ENCODE results near the gene PUM1.
"Not testable (repeated sequence)": the region's sequence is repeated elsewhere in the genome, so short reads cannot be mapped to it uniquely, and the experiment has no call there.

PUM1 gene

GRCh38 chr1:30955448-30956015 lies 110.0 kb downstream of the PUM1 start:
- DNase-seq, result no peak

GRCh38 chr1:30953685-30954084 lies 111.8 kb downstream of the PUM1 start:
- DNase-seq, result no peak

DNA sequence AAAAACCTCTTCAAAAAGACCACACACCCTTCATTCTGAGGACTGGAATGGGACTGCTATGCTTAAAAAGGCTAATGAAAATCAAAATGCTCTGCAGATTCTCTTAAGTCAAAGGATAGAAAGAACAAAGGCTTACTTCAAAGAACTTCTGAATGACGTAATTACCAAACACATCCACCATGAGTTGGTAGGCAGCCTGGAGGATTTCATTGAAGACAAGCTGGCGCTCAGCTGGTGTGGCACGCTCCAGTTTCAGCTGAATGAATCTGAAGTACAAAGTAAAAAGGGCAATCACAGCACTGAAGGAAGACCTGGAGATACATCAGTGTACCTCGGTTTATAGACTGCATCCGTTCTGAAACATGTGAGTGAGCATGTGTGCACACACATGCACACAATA lies 113.4 kb downstream of the PUM1 start:
- DNase-seq, result no peak

DNA sequence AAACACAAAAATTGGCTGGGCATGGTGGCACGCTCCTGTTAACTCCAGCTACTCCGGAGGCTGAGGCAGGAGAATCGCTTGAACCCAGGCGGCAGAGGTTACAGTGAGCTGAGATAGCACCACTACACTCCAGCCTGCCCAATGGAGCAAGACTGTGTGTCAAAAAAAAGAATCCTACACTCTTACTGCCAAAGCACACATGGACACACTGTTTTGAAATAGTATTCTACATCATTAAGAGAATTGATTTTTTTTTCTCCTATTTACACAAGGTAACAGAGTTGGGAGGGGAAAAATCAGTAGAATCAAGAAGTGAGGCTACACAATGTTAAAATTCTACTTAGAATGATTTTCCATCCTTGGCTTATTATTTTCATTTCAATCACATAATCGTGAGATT lies 114.8 kb downstream of the PUM1 start:
- DNase-seq, result no peak

- DNase-seq, result no peak
These were observed 115.5 kb downstream of the PUM1 start for GRCh38 chr1:30950053-30950452.

GRCh38 chr1:30949487-30949838 lies 116.1 kb downstream of the PUM1 start:
- DNase-seq, result not testable (repeated sequence)

GRCh38 chr1:30948813-30949486 lies 116.6 kb downstream of the PUM1 start:
- DNase-seq, result not testable (repeated sequence)

DNA sequence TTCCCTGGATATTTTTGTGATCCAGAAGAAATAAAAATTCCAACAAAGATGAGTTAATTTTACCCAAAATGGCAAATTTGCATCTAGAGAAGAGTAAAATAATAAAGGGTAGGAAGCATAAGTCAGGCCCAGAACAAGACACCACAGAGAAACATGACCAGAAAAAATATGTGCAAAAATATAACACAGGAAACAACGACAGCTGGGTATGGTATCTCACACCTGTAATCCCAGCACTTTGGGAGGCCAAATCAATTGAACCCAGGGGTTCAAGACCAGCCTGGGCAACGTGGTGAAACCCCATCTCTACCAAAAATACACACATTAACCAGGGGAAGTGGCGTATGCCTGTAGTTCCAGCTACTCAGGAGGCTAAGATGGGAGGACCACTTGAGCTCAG lies 117.2 kb downstream of the PUM1 start:
- DNase-seq, result no peak

DNA sequence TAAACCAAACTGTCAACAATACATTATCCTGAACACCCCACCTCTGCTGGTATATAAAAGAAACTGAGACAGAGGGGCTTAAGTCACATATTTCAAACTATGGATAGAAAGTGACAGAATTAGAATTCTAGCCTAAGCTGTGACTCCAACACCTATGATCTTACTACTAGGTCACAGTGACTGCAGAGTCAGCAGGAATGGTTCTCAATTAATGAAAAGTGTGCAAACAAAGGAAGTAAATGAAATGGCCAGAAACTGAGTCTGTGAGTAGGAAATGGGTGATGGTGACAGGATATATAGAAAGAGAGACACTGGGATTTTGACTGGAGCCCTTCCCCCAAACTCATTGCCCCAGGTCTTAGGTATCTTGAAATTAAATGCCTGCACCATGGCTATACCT lies 118.3 kb downstream of the PUM1 start:
- no peak for DNase-seq

GRCh38 chr1:30942326-30942963 lies 123.1 kb downstream of the PUM1 start:
- DNase-seq, result no peak

DNA sequence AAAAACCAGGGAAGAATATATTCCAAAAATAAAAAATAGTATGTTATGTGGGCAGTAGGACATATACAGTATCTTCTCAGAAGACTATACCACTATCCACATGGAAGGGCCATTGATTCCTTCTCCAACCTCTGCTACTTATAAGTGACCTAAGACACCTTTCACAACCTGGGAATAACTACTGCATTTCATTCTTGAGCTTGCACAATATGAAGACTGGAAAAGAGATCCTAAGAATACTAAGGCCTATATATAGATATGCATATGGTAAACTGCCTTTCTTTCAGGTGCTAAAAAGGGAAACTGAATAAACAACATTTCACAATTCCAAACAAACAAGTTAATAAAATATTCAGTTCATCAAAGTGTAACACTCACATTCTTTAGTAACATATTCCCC lies 125.0 kb downstream of the PUM1 start:
- no peak for DNase-seq

DNA sequence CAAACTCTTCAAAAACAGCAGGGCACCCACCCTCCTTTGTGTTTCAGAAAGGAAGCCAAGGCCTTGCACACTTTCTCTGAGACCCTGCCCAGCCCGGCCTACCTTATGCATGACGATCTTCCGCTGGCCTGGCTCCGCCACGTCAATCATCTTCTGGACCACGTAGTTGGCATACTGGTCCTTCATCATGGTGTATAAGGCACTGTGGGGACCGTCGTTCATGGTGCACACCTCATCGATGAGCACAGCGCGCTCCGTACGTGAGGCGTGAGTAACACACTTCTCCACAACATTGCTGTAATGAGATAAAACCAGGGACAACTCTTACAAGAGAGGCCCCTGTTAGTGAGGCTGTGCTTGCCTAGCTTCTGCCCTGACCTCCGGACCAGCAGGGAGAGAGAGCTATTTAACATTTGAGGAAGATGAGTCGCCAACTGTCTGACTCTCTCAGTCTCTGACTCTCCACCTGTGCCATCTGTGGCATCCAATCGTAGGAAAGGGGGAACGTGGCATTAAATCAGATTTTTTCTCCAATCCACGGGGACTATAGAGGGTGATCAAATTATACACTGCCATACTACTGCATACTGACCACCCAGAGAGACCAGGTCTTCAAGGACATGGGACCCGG lies 128.9 kb downstream of the PUM1 start:
- no peak for DNase-seq

DNA sequence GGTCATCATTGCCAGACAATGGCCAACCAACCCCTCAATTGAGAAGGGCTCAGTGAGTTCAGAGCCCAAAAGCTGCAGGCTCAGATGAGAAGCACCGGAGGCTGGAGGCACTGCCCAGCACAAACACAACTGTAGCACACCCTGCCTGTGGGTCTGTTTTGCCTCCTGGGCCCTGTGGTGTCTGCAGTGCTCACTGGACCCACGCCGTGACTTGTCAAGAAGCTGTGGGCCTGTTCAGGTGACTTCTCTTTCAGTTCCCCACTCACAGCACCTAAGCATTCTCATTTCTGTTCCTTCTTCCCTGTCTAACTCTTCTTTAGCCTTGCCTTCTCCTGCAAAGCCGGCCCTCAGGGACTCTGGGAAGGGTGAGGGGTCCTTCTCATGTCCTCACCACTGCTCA lies 129.8 kb downstream of the PUM1 start:
- DNase-seq, result not testable (repeated sequence)

GRCh38 chr1:30934613-30935012 lies 130.9 kb downstream of the PUM1 start:
- DNase-seq, result no peak

GRCh38 chr1:30933874-30934252 lies 131.7 kb downstream of the PUM1 start:
- no peak for DNase-seq

- no peak for DNase-seq
These were observed 134.8 kb downstream of the PUM1 start for GRCh38 chr1:30930631-30931173.

DNA sequence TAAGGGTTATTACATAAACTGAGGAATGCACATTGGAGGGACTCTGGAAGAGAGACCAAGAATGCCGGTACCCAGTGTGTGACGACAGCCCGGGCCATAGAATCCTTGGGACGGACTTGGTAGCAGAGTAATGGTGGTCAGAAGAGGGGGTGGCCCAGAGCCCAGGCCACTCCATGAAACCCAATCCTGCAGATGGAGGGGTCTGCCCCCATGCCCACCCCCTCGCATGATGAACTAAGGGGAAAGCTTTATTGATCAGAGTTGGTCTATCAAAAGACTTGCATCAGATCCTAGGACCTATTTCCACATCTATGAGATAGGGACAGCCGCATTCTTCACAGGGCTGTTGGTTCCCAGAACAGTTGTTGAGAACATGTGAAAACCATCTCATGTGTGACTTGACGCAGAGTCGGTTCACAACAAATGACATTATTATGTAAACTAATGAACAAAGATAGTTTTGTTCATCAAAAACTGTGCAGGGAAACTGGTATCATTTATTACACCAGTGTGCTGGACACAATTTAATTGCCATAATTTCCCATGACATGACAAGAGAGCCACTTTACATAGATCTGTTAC lies 135.5 kb downstream of the PUM1 start:
- DNase-seq, result no peak

DNA sequence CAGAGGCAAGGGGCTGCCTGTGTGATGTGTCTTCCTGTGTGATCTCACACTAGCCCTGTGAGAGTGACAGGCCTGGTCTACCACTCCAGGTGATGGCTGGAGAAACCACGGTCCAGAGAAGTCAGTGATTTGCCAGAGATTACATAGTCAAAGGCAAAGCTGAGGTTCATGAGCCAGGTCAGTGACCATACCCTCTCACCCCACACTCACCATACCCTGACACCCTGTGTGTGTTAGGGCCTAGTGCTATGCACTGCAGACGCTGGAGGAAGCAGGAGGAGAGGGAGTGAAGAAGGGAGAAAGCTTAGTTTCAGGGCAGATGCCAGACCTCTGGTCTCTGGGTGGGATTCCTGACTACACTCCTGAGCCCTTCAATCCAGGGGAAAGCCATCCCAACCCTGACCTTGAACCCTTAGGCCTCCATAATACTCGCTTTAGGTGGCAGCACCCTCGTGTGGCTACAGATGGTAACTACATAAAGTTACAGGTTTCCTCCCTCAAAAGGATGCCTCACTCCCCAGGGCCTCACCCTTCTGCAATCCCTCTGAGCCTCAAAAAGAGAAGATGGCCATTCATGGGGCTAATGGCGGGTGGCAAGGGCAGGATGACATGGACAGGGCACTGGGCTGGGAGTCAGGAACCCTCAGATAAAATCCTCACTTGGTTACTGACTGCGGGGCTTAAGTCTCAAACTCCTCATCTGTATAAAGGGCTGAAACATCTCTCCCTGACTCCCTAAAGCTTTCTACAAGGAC lies 136.2 kb downstream of the PUM1 start:
- peak; percentile 53 to 62 for DNase-seq

GRCh38 chr1:30928789-30929134 lies 136.8 kb downstream of the PUM1 start:
- no peak for DNase-seq

GRCh38 chr1:30928171-30928570 lies 137.3 kb downstream of the PUM1 start:
- DNase-seq, result no peak

GRCh38 chr1:30927448-30927847 lies 138.1 kb downstream of the PUM1 start:
- no peak for DNase-seq

DNA sequence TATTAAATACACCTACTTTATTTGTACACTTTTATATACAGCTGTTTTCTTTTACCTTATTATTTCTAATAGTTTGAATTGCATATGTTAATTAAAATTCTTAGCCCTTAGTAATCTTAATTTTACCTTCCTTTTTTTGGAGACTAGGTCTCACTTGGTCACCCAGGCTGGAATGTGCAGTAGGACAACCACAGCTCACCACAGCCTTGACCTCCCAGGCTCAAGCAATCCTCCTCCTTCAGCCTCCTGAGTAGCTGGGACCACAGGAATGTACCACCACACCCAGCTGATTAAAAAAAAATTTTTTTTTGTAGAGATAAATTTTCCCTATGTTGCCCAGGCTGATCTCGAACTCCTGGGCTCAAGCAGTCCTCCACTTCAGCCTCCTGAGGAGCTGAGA lies 141.9 kb downstream of the PUM1 start:
- no peak for DNase-seq

- no peak for DNase-seq
These were observed 144.7 kb downstream of the PUM1 start for GRCh38 chr1:30920827-30921226.
